Dendritic cell treated with granulocyte-macrophage colony-stimulating factor and Interleukin-4, amounts not matched to agents 40 ng/mL and 50 ng/mL, for 4 days (primary cell): ENCODE data around the gene B9D1.

Source experiments
- H3K27ac Mint-ChIP-seq: one replicate; pipeline ENCODE4 v1.8.0; 2022; ENCODE audit warnings: mild to moderate bottlenecking, mixed read lengths
- H3K27me3 Mint-ChIP-seq: one replicate; pipeline ENCODE4 v1.8.0; 2022; ENCODE audit warnings: mild to moderate bottlenecking, mixed read lengths
- H3K36me3 Mint-ChIP-seq: one replicate; pipeline ENCODE4 v1.8.0; 2022; ENCODE audit warnings: low read depth, mixed read lengths
- H3K4me1 Mint-ChIP-seq: one replicate; pipeline ENCODE4 v1.8.0; 2022; ENCODE audit warnings: low read depth, mixed read lengths
- H3K4me3 Mint-ChIP-seq: one replicate; pipeline ENCODE4 v1.8.0; 2022; ENCODE audit warnings: mild to moderate bottlenecking, moderate library complexity, mixed read lengths
- H3K9me3 Mint-ChIP-seq: one replicate; pipeline ENCODE4 v1.8.0; 2022; ENCODE audit warnings: mixed read lengths
- intact Hi-C: fragments of 100-400 bp; cut with micrococcal nuclease; formaldehyde crosslinking; loops from one replicate; pipeline ENCODE4 v1.15.0; 2022

B9D1 gene

DNA sequence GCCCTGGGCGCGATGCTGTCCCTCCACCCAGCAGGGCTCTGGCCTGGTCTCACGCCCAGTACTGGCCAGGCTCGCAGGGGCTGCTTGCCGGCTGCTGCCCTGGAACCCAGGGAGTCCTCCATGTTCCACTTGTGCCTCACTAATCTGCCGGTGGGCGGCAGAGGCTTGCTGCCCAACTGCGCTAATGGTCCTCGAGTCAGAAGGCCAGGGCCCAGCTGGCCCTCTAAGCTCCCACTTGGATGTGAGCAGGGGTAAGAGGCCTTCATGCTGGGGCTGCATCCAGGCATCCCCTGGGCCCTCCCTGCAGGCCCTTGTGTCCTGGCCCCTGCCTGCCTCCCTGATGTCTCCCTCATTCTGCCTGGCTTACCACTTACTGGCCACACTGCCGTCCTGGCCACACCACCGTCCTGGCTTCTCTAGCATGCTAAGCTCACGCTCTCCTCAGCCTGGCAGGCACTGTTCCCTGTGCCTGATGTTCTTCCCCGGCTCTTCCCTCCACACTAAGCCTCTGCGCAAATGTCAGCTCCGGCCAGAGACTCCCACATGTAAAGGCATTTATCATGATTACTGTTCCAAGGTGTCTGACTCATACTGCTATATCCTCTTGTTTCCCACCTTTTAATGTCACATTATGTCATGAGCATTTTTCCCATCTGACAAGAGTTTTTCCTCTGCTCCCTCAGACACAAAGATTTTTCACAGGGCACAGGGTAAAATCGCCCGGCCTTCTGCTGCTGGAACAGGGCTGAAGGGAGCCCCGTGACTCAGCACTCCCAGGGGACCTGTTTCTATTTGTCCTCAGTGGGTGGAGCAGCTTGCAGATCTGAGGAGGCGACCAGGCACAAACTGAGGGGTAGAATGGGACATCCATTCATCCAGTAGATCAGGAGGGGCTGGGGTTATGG lies 15.9 kb downstream of the B9D1 start:
- H3K4me3 Mint-ChIP-seq, result no peak overlapping the region
- H3K4me1 Mint-ChIP-seq, result no peaks in the 10 kb centered on the region
- H3K36me3 Mint-ChIP-seq, result no peaks in the 10 kb centered on the region
- no peak overlapping the region for H3K27ac Mint-ChIP-seq
- peaks cover 31% of the 10 kb centered on the region for H3K27me3 Mint-ChIP-seq
- intact Hi-C loops, result no loop called here
- H3K9me3 Mint-ChIP-seq, result no peaks in the 10 kb centered on the region

DNA sequence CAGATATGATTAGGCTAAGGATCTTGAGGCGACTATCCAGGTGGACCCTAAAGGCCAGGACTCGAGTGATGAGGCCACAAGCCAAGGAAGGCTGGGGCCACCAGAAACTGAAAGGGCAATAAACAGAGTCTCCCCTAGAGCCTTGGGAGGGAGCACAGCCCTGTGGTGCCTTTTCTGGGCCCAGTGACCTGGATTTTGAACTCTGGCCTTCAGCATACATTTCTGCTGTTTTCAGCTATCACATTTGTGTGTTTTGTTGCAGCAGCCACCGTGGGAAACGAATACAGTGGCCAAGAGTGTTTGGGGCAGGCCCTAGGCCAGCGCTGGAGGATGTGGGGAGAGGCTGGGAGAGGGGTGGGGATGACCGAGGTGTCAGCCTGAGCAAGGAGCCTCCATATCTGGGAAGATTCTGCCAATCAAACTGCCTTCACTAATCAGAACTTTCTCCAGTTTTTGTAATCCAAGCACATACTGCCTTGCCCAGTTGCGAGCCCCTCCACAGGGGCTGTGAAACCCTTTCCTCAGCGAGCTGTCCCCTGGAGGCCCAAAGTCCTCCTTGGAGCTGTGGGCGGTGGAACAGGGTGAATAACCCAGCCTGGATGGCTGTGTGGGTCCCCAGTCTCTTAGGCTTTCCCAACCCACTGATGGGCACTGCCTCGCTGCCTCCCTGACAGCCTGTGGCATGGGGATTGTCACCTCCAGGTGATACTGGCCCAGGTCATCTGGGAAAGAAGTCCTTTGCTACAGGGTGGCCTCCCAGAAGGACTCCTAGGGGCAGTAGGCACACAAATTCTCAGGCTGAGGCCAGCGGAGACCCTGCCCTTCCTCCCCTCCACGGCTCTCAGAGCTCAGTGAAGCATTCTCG lies 16.8 kb downstream of the B9D1 start:
- H3K9me3 Mint-ChIP-seq, result no peaks in the 10 kb centered on the region
- H3K4me1 Mint-ChIP-seq, result no peaks in the 10 kb centered on the region
- H3K27me3 Mint-ChIP-seq, result peaks cover 33% of the 10 kb centered on the region
- intact Hi-C loops, result no loop called here
- H3K36me3 Mint-ChIP-seq, result no peaks in the 10 kb centered on the region
- H3K27ac Mint-ChIP-seq, result no peak overlapping the region
- no peak overlapping the region for H3K4me3 Mint-ChIP-seq

- Mint-ChIP-seq H3K4me1 (no peaks in the 10 kb centered on the region), H3K36me3 (no peaks in the 10 kb centered on the region)
Observed at GRCh38 chr17:19345067-19345460, 17.5 kb downstream of the B9D1 start.

DNA sequence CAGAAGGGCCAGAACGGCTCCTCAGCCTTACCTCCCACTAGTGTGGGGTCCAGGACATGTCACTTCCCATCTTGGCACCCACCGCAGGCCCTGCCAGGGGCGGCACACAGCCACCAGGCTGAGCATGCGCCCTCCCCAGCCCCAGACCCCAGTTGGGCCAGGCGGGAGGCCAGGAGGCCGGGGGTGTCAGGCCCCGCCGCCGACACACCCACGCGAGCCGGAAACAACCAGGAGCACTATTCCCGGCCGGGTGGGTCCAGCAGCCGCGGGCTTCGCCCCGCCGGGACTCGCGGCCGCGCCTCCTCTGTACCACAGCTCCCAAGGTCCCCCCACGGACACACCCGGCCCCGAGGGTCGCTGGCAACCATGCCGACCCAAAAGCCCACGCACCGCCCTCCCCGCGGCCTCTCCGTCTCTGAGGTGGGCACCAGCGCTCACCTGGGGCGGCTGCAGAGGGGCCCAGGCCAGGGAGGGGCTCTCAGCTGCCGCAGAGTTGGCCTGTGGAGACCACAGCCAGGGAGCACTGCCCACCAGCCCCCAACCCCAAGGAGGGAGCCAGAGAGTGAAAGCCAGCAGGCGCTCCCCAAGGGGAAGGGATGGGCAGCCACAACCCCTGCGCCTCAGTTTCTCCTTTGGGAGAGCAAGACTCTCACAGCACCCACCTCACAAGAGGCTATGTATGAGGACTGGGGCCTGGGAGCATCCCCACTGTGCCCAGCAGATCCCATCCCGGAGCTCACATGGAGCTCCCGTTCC lies 18.0 kb downstream of the B9D1 start:
- H3K36me3 Mint-ChIP-seq, result no peaks in the 10 kb centered on the region
- no peak overlapping the region for H3K4me3 Mint-ChIP-seq
- intact Hi-C loops, result no loop called here
- H3K9me3 Mint-ChIP-seq, result no peaks in the 10 kb centered on the region
- H3K4me1 Mint-ChIP-seq, result no peaks in the 10 kb centered on the region
- H3K27ac Mint-ChIP-seq, result no peak overlapping the region
- H3K27me3 Mint-ChIP-seq, result peaks cover 32% of the 10 kb centered on the region

More at GRCh38 chr17:19345067-19345460, 17.5 kb downstream of the B9D1 start:
- H3K27ac Mint-ChIP-seq, result no peak overlapping the region
- H3K9me3 Mint-ChIP-seq, result no peaks in the 10 kb centered on the region
- intact Hi-C loops, result no loop called here
- peaks cover 31% of the 10 kb centered on the region for H3K27me3 Mint-ChIP-seq
- no peak overlapping the region for H3K4me3 Mint-ChIP-seq

GRCh38 chr17:19343671-19344151 lies 18.8 kb downstream of the B9D1 start:
- H3K4me1 Mint-ChIP-seq, result no peaks in the 10 kb centered on the region
- intact Hi-C loops, result no loop called here
- no peaks in the 10 kb centered on the region for H3K36me3 Mint-ChIP-seq
- H3K27me3 Mint-ChIP-seq, result peaks cover 35% of the 10 kb centered on the region
- H3K27ac Mint-ChIP-seq, result no peak overlapping the region
- H3K9me3 Mint-ChIP-seq, result no peaks in the 10 kb centered on the region
- no peak overlapping the region for H3K4me3 Mint-ChIP-seq

GRCh38 chr17:19343256-19343630 lies 19.3 kb downstream of the B9D1 start:
- Mint-ChIP-seq H3K27ac (no peak overlapping the region), H3K27me3 (peaks cover 38% of the 10 kb centered on the region), H3K36me3 (no peaks in the 10 kb centered on the region), H3K4me3 (no peak overlapping the region), H3K4me1 (no peaks in the 10 kb centered on the region), H3K9me3 (no peaks in the 10 kb centered on the region)
- intact Hi-C loops, result no loop called here

DNA sequence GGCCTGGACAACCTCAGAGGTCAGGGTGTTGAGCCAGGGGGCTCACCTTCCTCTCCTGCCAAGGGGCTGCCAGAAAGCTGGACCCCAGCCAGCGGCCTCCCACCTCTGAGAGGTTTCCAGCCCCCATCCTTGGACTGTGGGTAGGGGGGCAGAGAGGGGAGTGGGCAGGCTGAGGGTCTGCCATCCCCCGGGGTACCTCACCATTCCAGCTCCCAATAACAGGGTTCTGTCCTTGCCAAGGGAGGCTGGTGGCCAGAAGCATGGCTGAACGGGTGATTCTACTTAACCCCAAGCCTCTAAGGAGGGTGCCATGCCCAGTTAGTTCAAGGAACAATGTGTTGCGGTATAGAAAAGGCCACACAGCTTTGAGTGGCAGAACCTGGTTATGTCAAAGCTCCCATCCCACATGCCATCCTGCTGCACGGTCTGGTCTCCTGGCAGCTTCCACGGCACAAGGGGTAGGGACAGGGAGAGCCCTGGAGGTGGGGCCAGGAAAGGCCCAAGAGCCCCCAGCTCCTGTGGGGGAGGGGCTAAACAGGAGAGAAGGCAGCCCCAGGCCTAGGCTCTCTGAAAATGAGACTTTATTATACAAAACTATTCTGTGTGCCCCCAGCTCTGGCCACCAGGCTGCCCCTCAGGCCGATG lies 19.8 kb downstream of the B9D1 start:
- H3K9me3 Mint-ChIP-seq, result no peaks in the 10 kb centered on the region
- H3K27ac Mint-ChIP-seq, result no peak overlapping the region
- H3K27me3 Mint-ChIP-seq, result peaks cover 40% of the 10 kb centered on the region
- intact Hi-C loops, result no loop called here
- no peaks in the 10 kb centered on the region for H3K36me3 Mint-ChIP-seq
- no peaks in the 10 kb centered on the region for H3K4me1 Mint-ChIP-seq
- no peak overlapping the region for H3K4me3 Mint-ChIP-seq

DNA sequence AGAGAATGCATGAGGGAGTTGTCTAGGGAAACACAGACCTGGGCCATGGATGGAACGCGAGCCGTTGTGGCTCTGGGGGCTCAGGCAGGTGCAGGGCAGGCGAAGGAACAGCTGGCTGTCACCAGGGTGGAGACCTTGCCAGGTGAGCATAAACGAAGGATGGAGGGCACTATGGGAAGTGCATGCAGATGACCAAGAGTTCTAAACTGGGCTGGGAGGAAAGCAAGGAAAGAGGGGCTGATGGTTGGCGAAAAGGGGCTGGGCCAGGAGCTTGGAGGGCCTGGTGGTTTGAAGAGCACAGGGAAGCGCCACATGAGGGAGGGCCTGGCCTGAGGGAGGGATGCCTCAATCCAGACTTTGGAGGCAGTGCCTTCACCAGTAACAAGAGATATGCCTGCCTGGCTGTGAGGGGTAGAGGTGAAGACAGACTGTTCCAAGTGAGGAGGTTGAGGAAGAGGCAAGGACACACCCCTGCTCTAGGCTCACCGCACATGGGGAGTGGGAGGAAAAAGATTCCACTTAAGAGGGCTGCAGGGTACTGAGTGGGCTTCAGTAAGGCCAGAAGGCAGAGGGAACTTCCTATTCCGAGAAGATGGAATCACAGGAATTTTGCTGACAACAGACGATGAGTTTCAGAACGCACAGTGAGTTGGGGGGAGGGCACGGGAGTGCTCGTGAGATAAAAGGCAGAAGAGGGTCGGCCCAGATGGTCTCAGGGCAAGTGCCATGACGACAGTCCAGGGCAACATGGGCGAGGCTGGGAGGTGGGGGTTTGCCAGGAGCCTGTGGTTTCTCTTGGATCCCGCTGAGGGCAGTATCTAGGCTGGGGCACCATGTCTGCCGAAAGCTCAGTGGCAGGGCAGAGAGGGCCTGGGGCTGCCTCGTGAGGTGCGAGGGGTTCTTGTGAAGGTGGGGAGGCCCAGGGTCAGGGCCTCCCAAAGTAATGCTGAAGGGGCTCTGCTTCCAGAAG lies 20.6 kb downstream of the B9D1 start:
- intact Hi-C loops, result no loop called here
- no peaks in the 10 kb centered on the region for H3K4me1 Mint-ChIP-seq
- no peaks in the 10 kb centered on the region for H3K36me3 Mint-ChIP-seq
- peaks cover 47% of the 10 kb centered on the region for H3K27me3 Mint-ChIP-seq
- H3K9me3 Mint-ChIP-seq, result no peaks in the 10 kb centered on the region
- no peak overlapping the region for H3K27ac Mint-ChIP-seq
- no peak overlapping the region for H3K4me3 Mint-ChIP-seq

GRCh38 chr17:19341211-19341631 lies 21.3 kb downstream of the B9D1 start:
- H3K4me3 Mint-ChIP-seq, result no peak overlapping the region
- no peaks in the 10 kb centered on the region for H3K9me3 Mint-ChIP-seq
- intact Hi-C loops, result no loop called here
- no peak overlapping the region for H3K27ac Mint-ChIP-seq
- no peaks in the 10 kb centered on the region for H3K4me1 Mint-ChIP-seq
- H3K36me3 Mint-ChIP-seq, result no peaks in the 10 kb centered on the region
- H3K27me3 Mint-ChIP-seq, result peaks cover 49% of the 10 kb centered on the region

DNA sequence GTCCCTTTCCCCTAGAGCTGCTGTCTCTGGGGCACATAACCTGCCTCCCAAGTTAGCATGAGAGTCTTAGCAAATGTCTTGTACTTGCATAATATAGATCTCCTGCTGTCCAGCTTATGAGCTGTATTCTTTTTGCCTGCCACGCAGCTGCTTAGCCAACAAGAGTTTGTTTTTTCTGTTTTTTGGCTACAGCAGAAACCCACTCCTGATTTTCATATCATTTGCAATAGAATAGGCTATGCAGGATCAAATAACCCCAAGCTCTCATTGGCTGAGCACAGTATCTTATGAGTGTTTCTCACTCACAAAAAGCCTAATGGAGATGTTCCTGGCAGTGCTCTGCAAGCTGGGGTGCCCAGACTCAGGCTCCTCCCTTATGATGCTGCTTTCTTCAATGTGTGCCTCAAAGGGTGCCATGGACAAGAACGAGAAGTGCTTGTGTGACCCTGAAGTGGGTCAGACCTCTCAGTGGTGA lies 23.1 kb downstream of the B9D1 start:
- H3K27ac Mint-ChIP-seq, result no peak overlapping the region
- no peak overlapping the region for H3K4me3 Mint-ChIP-seq
- peaks cover 57% of the 10 kb centered on the region for H3K27me3 Mint-ChIP-seq
- intact Hi-C loops, result no loop called here
- no peaks in the 10 kb centered on the region for H3K9me3 Mint-ChIP-seq
- peaks cover 7% of the 10 kb centered on the region for H3K36me3 Mint-ChIP-seq
- H3K4me1 Mint-ChIP-seq, result no peaks in the 10 kb centered on the region

GRCh38 chr17:19338031-19338990 lies 24.2 kb downstream of the B9D1 start:
- intact Hi-C loops, result no loop called here
- Mint-ChIP-seq H3K9me3 (no peaks in the 10 kb centered on the region), H3K36me3 (peaks cover 13% of the 10 kb centered on the region), H3K4me3 (no peak overlapping the region), H3K4me1 (no peaks in the 10 kb centered on the region), H3K27me3 (peaks cover 68% of the 10 kb centered on the region), H3K27ac (no peak overlapping the region)

DNA sequence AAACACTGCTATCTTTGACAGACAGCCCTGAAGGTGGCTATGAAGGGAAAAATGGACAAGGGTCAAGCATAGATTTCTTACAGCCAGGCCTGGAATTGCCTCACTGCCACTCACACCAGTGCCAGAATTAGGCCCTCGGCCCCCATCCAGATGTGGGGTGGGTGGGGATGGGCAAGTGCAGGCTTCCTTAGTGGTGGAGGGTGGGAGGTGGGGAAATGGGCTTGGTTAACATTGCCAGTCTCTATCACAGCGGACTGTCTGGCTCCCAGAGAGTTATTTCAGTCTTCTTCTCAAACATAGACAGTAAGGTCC lies 24.9 kb downstream of the B9D1 start:
- Mint-ChIP-seq H3K27me3 (peaks cover 71% of the 10 kb centered on the region), H3K9me3 (no peaks in the 10 kb centered on the region), H3K4me1 (no peaks in the 10 kb centered on the region), H3K27ac (no peak overlapping the region), H3K4me3 (no peak overlapping the region), H3K36me3 (peaks cover 13% of the 10 kb centered on the region)
- intact Hi-C loops, result no loop called here
